GM15510 (cell line): Measurements from ENCODE around the gene TPM2.

Source experiments
- POLR2A ChIP-seq: IDR thresholded peaks from 3 replicates; pipeline ENCODE4 v1.6.1; 2011; ENCODE audit warnings: borderline replicate concordance; ENCODE audit not compliant: insufficient read length; ENCODE audit errors: extremely low read depth

Gene TPM2

GRCh38 chr9:35710818-35711500 is 21.2 kb upstream of the TPM2 start:
- TF ChIP-seq POLR2A, result no peak

GRCh38 chr9:35708146-35708545 is 18.4 kb upstream of the TPM2 start:
- no peak for TF ChIP-seq POLR2A

- no peak for TF ChIP-seq POLR2A
Measured at GRCh38 chr9:35706951-35707350, 17.2 kb upstream of the TPM2 start.

GRCh38 chr9:35705836-35706430 is 16.2 kb upstream of the TPM2 start:
- TF ChIP-seq POLR2A, result no peak

- TF ChIP-seq POLR2A, result no peak
Measured at GRCh38 chr9:35705372-35705771, 15.6 kb upstream of the TPM2 start.

GRCh38 chr9:35703906-35704672 is 14.4 kb upstream of the TPM2 start:
- no peak for TF ChIP-seq POLR2A

GRCh38 chr9:35702696-35703095 is 13.0 kb upstream of the TPM2 start:
- no peak for TF ChIP-seq POLR2A

- TF ChIP-seq POLR2A, result no peak
Measured at GRCh38 chr9:35700942-35701341, 11.2 kb upstream of the TPM2 start.

- no peak for TF ChIP-seq POLR2A
Measured at GRCh38 chr9:35700031-35700430, 10.3 kb upstream of the TPM2 start.

- TF ChIP-seq POLR2A, result no peak
Measured at GRCh38 chr9:35698231-35698630, 8.5 kb upstream of the TPM2 start.

- TF ChIP-seq POLR2A, result no peak
Measured at GRCh38 chr9:35697486-35697885, 7.8 kb upstream of the TPM2 start.

- TF ChIP-seq POLR2A, result no peak
Measured at GRCh38 chr9:35696520-35697215, 6.9 kb upstream of the TPM2 start.

- no peak for TF ChIP-seq POLR2A
Measured at GRCh38 chr9:35695943-35696401, 6.2 kb upstream of the TPM2 start.

- TF ChIP-seq POLR2A, result no peak
Measured at GRCh38 chr9:35691757-35692301, 2.1 kb upstream of the TPM2 start.

- no peak for TF ChIP-seq POLR2A
Measured at GRCh38 chr9:35691334-35691650, 1.6 kb upstream of the TPM2 start.
